Measurements from ENCODE around the gene RHOH.

RHOH gene

DNA sequence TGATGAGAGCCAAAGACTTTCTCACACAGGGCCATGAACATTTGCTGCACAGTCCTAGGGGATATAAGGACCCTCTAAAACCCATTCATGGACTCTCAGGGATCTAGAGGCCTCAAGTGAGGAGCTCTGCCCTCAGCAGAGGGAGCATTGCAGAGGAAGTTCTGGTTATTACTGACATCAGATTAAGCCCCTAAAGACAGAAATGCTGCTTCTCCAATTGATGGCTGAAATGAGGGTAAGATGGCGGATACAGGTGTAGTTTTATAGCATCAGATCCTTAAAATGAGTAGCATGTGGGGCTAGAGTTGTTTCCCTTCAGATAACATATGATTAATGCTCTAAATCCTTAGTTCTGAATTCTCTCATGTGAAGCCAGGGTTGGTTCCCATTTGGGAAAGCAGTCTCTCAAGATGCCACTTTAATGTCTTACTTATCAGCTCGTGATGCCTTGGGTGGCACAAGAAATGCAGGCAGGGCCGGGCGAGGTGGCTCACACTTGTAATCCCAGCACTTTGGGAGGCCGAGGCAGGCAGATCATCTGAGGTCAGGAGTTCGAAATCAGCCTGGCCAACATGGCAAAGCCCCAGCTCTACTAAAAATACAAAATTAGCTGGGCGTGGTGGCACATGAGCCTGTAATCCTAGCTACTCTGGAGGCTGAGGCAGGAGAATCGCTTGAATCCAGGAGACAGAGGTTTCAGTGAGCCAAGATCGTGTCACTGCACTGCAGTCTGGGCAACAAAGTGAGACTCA, 7.9 kb downstream of the RHOH start:
- in situ Hi-C loops (cut with HindIII; ENCODE audit: low sequenced_read_pairs), result no loop called here

DNA sequence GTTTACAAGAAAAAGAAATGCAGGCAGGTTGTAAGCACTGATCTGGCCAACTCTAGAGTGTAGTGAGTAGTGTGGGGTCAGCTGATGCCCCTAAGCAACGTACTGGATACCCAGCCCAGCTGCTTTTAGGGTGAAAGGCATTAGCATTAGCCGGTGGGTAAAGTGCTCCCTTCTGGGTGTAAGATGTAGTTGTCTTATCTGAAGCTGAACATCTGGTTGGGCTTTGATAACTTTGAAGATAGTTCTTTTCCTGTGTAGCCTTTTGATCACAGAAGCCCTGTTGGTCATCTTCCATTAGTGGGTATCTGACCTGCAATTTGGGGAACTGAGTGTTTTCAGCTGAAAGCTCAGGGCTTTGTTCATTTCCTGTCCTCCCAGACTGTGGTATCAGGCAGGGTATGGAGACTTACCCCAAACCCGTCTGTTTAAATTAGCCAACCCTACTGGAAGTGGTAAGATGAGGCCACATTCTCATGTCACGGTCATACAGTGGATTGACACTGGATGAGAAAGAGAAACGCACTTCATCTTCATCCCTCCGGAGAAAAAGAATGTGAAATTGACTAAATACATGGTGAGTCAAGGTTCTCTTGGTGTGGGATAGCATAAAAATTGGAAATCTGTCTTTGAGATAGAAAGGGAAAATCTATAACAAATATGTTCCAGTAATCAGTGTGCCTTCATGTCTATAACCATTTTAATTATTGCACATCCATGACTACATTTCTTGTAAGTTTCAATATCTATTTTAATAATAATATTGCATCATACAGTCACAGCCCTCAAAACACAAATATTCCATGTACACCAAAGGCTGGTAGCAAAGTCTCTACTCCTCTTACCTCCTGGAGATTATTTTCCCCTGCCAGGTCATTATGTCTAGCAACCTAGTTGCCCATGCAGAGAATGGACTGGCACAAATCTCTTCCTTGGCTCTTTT, 8.7 kb downstream of the RHOH start:
- in situ Hi-C loops (cut with HindIII; ENCODE audit: low sequenced_read_pairs), result no loop called here

DNA sequence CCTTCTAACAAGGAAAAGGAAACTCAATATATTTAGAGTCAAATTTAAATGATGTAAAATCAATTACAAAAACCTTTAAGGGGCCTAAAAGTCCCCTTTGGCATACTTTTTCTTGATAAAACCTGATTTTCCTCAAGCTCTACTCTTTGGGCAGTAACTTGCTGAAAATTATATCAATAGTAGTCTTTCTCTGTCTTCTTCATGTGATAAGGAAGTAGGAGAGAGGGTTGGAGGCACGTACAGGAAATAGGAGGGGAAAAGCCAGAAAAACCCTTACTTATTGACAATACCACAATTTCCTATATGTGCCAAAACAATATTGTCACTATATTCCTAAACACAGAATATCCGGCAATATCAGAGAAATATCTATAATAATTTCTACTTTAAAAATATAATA, 9.6 kb downstream of the RHOH start:
- in situ Hi-C loops (cut with HindIII; ENCODE audit: low sequenced_read_pairs), result no loop called here

DNA sequence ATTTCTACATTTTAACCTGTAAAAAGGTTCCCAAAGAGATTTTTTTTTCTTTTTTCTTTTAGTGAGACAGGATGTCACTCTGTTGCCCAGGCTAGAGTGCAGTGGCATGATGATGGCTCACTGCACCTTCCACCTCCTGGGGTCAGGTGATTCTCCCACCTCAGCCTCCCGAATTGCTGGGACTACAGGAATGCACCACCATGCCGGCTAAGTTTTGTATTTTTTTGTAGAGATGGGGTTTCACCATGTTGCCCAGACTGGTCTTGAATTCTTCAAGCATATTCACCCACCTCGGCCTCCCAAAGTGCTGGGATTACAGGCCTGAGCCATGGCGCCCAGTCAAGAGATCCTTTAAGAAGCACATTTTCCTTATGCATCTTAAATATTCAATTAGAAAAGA, 12.6 kb downstream of the RHOH start:
- in situ Hi-C loops (cut with HindIII; ENCODE audit: low sequenced_read_pairs), result no loop called here

DNA sequence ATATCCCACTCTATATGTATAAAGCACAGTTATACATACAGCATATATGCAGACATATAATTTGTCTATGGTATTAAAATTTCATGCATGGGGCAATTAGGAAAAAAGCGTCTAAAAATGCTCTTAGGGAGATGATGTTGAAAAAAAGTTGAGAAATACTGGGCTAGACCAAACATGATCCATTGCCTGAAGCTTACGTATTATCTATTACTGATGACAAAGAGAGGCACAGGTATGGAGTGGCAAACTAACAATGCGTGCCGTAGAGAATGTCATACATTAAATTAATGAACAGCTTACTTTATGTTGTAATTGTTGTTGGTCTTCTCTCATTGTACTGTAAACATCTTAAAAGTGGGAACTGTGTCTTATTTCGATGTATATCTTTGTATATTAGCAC, 13.9 kb downstream of the RHOH start:
- in situ Hi-C loops (cut with HindIII; ENCODE audit: low sequenced_read_pairs), result loop anchor here (5.0 kb wide), 1 partner anchor 97 kb away; no protein-coding TSS in a partner anchor

DNA sequence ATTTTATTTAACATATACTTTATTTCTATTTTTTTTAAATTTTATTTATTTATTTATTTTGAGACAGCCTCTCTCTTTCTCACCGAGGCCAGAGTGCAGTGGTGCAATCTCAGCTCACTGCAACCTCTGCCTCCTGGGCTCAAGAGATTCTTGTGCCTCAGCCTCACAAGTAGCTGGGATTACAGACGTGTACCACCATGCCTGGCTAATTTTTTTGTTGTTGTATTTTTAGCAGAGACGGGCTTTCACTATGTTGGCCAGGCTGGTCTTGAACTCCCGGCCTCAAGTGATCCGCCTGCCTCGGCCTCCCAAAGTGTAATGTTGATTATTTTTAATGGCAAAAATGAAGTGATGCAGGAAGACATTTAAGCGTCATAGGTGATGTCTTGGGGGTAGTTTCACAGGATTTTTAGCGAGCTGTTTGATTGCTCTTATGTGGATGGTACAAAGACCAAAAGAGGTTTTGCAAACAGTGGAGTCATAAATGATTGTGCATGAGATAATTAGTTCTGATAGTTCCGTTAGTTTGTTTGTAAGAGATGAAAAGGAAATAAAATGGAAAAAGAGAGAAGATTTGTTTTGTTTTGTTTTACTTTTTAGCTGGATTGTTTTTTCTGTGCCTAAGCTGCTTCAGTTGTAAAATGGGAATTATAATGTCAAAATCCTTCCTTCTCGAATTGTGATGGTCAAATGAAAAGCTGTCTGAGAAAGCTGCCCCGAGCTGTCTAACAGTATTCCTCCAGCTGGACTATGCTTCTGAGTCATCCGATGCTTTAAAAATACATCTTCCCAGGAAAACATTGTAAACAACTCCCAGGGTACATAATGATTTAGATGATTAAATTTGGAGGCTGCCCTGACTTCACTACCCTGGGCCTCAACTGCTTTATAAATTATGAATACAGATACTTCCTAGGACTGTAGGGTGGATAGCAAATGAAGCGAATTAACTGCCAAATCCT, 14.7 kb downstream of the RHOH start:
- in situ Hi-C loops (cut with HindIII; ENCODE audit: low sequenced_read_pairs), result loop anchor here (5.0 kb wide), 1 partner anchor 96 kb away; no protein-coding TSS in a partner anchor

DNA sequence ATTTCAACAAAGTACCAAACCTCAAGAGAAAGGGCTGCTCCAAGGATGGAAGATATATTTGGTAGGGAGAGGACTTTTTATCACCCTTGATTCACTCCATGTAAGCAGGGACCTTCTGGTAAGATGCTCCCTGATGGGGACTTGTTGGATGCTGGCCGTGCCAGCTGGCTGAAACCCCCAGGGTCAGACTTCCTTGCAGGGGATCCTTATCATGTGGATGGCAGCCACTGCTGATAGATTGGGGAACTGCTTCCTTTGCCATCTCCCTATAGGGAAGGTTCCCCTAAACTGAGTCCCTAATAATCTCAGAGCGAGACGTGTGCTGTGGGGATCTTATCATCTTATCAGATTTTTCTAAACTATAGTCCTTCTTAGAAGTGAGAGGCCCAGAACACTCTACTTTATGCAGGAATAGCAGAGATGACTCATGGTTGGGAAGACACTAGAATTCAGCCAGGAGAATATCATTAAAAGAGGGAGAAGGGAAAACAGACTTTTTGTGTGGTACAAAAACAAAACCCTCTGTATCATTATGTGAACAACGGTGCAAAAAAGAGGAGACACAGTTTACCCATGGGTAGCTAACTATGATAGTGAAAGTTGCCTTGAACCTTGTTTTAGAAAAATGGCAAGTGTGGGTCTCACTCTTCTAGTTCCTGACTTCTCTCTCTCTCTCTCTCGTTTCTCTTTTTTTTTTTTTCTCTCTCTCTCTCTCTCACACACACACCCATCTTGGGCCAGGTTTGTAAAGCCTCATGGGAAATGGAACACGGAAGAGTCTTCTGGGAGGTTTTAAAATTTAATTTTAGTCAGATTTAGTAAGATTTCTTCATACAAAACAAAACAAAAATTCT, 16.1 kb downstream of the RHOH start:
- in situ Hi-C loops (cut with HindIII; ENCODE audit: low sequenced_read_pairs), result loop anchor here (5.0 kb wide), 1 partner anchor 94 kb away; no protein-coding TSS in a partner anchor

DNA sequence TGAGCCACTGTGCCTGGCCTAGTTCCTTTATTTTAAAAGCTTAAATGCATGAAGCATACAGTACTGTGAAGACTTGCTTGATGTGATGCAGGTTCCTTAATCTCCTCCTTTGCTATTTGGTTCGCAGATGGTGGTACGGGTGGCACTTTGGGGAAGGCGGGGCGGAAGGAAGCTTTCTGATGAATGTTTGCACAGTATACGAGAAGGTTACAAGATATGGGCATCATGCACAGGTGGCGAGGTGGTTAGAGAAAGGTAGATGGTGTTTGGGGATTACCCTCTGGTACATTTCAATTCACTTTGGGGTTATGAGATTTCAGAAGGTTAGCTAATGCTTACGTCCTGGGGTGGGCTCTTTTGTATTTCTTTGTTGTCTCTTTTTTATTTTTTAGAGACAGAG, 17.2 kb downstream of the RHOH start:
- in situ Hi-C loops (cut with HindIII; ENCODE audit: low sequenced_read_pairs), result loop anchor here (5.0 kb wide), 1 partner anchor 93 kb away; no protein-coding TSS in a partner anchor

DNA sequence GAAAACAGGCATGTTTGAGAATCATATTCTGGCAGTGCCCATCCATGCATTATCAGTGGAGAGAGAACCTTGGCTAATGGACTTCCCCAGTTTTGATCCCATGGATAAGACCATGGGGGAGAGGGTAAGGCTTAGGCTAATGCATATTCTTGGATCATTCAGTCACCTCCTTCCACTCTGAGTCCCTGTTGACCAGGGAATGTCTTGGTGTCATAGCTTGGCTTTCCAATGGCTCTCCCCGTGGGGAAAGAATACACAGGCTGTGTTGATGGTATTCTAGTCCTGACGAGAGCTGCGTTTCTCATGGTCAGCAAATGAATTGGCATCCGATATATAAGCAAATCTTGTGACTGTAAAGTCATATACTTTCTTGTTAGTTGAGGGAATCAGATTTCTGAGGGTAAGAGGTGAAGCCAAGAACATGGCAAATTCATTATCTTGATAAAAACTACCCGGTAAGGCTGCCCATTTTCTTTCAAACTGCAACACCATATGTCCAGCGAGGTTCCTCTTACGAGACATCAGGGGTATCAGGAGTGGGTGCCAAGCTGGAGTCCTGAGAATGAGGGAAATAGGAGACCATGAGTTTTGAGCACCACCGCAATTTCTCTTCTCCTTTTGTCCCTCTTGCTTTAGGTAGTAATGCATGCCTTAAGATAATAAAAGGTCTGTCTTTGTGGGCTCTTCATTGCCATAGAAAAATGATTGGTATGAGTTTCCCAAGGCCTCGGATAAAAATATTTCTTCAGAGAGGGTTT, 18.0 kb downstream of the RHOH start:
- in situ Hi-C loops (cut with HindIII; ENCODE audit: low sequenced_read_pairs), result loop anchor here (5.0 kb wide), 1 partner anchor 92 kb away; no protein-coding TSS in a partner anchor

DNA sequence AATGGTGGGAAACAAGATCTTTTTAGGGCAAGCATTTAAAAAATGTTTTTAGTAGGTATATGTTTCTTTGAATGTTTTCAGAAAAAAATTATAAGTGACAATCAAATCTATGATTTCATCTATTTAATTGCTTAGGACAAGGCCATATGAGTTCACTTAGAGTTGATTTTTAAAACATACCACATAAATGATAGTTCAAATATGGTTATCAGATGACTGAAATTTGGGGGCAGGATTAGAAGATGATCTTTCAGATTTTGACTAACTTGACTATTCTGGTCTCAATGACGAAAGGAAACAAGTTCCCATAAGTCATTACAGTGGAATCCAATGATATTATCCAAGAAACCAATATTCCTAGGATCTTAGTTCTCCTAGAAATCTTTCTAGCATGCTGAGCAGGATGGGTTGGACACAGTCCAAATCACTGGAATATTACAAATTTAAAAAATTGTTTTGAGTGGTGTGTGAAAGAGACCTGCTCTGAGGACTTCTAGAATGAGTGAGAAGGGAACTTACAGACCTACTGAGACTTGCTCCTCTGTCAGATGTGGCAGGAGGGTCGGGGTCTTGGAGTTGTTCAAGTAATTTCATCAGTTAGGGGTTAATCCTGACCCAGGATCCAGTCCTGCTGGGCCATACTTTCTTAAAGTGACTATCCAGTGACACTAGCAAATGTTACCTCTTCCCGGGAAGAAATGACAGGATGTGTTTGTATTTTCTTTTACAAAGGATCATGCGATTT, 20.0 kb downstream of the RHOH start:
- in situ Hi-C loops (cut with HindIII; ENCODE audit: low sequenced_read_pairs), result no loop called here

DNA sequence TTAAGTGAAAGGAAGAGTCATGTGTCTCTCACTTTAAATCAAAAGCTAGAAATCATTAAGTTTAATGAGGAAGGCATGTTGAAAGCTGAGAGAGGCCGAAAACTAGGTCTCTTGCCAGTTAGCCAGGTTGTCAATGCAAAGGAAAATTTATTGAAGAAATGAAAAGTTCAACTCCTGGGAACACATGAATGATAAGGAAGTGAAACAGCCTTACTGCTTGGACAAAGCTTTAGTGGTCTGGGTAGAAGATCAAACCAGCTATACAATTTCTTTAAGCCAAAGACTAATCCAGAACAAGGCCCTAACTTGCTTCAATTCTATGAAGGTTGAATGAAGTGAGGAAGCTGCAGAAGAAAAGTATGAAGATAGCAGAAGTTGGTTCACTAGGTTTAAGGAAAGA, 24.9 kb downstream of the RHOH start:
- in situ Hi-C loops (cut with HindIII; ENCODE audit: low sequenced_read_pairs), result no loop called here

DNA sequence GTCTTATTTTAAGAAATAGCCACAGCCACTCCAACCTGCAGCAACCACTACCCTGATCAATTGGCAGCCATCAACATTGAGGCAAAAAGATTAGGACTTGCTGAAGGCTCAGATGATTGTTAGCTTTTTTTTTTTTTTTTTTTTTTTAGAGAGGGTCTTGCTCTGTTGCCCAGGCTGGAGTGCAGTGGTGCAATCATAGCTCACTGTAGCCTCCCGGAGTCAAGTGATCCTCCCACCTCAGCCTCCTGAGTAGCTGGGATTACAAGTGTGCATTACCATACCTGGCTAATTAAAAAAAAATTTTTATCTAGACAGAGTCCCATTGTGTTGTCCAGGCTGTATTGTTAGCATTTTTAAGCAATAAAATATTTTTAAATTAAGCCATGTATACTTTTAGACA, 26.5 kb downstream of the RHOH start:
- in situ Hi-C loops (cut with HindIII; ENCODE audit: low sequenced_read_pairs), result no loop called here

DNA sequence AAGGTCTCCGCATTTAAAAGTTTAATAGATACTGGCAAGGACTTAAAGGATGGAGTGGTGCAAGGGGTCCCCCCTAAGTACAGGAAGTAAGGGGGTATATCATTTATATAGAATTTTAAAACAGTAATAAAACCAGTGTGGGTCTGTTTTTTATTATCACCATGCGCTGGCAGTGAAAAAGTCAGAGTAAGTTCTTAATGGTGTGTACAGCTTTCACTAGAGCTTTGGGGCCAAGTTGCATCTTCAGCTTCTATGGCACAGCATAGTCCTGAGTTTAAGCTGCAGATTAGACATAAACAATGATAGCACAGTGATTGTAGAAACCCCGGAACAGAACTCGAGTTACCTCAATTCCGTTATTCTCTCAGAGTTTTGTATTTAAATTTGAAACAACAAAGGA, 27.6 kb downstream of the RHOH start:
- in situ Hi-C loops (cut with HindIII; ENCODE audit: low sequenced_read_pairs), result no loop called here

DNA sequence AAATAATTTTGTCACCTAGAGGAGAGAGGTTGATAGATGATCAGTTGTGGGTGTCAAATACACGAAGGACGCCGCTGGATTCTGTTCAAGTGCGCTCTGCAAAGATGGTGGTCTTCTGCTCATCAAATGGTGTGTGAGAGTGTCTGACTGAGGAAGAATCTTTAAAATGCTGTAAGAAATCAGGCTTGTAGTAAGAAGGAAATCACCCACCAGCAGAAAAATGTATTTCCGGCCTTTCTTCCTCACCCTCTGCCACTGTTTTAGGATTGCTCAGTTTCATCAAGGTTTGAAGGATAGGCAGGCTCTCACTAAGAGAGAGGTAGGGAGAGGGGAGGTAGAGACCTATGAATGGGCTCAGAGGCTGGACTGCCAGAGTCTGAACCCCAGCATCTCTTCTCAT, 28.7 kb downstream of the RHOH start:
- in situ Hi-C loops (cut with HindIII; ENCODE audit: low sequenced_read_pairs), result no loop called here

DNA sequence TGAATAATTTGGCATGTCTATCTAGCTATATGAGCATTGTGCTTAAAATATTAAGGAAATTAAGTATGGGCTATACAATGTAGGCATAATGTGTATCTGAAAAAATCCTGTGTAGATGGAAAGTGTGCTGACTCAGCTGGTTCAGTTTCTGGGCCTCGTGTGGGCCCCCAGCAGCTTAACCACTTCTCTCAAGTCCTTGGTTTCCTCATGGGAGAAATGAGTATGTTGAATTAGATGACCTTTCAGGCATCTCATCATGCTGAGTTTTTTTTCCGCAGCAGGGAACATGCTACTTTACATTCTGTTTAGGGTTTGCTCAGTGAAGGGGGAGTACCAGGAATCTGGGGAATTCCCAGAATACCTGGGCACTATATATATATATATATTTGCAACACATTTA, 30.5 kb downstream of the RHOH start:
- in situ Hi-C loops (cut with HindIII; ENCODE audit: low sequenced_read_pairs), result no loop called here

DNA sequence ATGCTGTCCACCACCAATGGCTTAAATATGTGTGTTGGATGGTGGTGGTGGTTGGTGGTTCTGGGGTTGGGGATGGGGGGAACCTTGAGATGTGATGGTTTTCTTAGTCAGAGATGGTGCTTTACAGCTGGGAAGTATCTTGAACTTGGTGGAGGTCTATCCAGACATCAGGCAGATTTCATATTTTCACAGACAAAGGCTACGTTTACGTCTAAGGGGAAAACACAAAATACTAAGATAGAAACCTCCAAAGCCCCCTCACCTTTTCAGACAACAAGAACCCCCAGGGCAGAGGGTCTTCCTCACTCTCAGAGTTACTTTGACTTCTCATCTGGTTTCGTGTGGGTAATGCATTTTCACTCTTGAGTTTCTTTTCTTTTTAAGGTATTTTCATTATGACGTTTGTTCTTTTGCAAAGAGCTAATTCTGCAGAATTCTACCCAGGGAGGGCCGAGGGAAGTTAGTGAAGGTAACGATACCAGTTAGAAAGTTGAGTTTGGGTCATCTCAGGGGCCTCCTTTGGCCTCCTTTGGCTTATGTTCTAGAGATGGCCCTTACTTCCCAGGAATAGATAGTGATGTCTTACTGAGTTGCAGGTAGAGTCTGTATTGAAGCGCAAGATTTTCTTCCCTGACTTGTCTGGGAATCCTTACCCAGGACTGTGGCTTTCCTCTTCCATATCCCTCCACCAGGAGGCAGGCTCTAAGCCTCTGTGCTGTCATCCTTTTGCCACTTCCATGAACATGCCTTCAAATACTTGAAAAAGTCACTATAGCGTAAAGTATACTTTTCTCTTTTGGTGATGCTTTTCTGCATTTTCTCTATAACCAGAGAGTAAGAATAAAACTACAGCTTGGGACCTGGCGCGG, 31.9 kb downstream of the RHOH start:
- in situ Hi-C loops (cut with HindIII; ENCODE audit: low sequenced_read_pairs), result no loop called here

DNA sequence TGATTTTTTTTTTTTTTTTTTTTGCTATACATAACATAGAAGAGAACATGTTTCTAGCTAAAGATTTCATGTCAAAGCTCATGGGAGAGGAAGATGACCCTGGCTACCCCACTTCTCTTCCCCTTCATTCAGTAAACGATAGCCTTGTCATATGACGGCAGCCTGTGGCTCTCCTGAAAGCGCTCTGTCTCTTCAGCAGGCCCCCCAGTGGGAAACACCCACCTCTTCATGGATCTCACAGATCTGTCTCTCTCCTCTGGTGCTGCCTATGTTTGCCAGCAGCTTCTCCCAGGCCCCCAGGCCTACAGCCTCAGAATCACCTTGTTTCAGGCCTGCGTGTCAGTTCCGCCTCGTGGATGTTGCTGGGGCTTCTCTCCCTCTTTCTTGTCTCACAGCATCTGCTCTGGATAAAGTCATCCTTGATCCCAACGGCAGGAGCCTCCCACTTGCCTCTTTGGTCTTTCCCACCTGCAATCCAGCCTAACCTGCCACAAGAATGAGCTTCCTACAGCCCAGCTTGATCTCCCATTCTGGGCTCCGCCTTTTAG, 34.6 kb downstream of the RHOH start:
- in situ Hi-C loops (cut with HindIII; ENCODE audit: low sequenced_read_pairs), result no loop called here

All from endothelial cell of hepatic sinusoid (primary cell).